Stimulated activated CD4-positive, alpha-beta T cell treated with anti-CD3 and anti-CD28 coated beads, Interleukin-2, amount 100 ng/mL, for 48 hours (primary cell): Measurements from ENCODE around the gene CRELD2.

Source experiments
- DNase-seq, 2 donors: peaks; one replicate each; pipeline ENCODE4 v3.0.0-alpha.2; 2020

Gene CRELD2

GRCh38 chr22:49948116-49948957 lies 29.9 kb downstream of the CRELD2 start:
- no peak for DNase-seq

DNA sequence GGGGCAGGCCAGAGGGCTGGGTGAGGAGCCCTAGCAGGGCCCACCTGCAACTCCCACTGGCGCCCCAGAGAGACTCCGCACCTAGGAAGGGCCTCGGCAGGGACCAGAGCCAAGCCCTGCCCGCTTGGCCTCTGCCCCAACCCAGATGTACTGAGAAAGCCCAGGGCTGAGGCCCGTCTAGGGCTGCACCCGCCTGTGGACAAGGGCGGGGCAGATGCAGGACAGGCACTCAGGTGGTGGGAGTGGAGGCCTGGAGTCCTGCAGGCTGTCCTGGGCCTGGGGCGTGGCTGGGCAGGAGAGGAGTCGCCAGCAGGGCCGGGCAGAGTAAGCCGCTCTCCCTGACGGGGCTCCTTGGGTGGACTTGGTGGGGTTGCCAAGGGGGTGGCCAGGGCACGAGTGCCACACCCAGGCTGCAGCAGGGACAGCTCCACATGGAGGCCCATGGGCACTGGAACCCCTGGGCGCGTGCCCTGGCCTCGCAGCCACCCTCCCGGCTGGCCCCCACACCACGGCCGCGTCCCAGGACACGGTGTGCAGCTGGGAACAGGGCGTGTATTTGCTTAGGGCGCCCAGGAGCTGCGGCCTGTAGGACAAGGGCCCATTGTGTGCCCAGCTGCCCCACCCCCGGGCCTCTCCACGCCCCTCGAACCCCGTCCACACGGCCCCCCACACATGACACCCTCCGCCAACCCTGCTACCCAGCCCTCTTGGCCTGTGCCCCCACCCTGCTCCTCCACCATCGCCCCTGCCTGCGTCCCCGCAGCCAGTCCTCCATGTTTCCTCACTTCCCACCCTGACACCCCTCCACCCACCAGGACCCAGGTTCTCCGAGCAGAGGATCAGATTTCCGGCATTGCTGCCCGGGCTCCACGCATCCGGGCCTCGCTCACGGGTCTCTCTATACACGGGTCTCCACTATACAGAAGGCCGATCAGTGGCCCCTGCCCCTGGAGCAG lies 30.8 kb downstream of the CRELD2 start:
- no peak for DNase-seq

GRCh38 chr22:49949914-49950292 lies 31.5 kb downstream of the CRELD2 start:
- no peak for DNase-seq

DNA sequence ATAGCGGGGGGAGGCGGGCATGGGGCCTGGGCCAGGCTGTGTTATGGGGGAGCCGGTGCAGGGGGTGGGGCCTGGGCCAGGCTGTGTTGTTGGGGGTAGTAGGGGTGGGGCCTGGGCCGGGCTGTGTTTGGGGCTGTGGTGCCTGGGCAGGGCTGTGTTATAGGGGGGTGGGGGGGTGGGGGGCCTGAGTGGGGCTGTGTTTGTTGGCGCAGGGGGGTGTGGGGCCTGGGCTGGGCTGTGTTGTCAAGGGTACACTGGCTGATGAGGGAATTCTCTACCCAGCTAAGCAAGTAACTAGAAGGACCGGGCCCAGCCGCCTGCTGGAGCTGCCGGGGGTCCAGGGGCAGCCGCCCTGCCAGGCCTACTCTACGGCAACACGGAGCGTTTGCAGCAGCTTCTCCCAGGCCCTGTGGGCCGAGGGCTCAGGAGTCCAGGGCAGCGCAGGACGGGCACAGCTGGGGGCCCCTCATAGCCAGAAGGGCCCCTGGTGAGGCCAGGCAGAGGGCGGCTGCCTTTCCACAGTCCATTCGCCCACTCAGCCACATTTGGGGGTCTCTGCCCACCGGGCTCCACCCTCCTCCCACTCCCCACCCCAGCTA lies 32.1 kb downstream of the CRELD2 start:
- DNase-seq, result no peak

DNA sequence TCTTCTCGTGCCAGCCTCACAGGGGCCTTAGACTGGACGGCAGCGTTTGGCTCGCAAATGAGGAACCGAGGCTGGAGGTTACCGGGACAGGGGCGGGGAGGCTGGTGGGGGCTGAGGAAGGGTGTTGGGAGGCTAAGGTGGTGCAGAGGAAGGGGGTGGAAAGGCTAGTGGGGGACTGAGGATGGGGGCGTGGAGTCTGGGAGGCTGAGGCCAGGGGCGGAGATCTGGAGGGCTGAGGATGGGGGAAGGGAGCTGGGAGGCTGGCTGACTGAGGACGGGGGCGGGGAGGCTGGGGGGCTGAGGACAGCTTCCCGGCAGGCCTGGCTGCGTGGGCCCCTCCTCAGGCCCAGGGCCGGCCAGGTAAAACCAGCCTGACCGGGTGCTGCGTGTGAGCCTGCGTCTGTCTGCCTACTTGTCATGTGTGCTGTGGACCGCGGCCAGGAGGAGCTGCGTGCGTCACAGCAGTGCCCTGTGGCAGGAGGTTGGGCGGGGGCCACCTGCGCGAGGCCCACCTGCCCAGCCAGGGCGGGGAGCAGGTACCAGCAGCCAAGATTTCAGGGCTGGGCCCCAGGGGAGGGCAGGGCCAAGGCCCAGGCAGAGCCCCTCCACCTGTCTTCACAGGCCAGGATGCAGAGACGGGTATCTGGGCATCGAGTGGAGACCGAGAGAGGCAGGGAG lies 32.7 kb downstream of the CRELD2 start:
- DNase-seq, result peak in 1 of 2 donors; percentile 67

- DNase-seq, result no peak
Measured at GRCh38 chr22:49951678-49951985, 33.2 kb downstream of the CRELD2 start.

- DNase-seq, result no peak
Measured at GRCh38 chr22:49951986-49952896, 33.8 kb downstream of the CRELD2 start.

GRCh38 chr22:49953027-49953679 lies 34.7 kb downstream of the CRELD2 start:
- DNase-seq, result no peak

- no peak for DNase-seq
Measured at GRCh38 chr22:49953680-49954344, 35.4 kb downstream of the CRELD2 start.

DNA sequence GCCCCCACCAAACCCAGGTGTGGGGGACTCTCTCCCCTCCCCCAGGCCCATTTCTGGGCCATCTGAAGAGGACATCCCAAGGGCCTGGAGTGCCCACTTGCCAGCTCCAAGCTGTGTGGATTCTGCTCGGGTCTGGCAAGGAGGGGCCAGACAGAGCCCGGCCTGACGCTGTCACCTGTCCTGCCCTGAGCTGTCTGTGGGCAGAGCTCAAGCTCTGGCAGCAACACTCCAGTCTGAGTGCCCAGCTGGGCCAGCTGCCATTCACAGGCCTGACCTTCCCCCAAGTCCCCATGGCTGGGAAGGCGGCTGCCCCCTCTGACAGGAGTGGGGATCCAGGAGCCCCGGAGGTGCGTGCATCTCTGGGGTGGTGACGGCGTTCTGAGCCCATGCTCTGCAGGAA lies 35.9 kb downstream of the CRELD2 start:
- DNase-seq, result no peak

- no peak for DNase-seq
Measured at GRCh38 chr22:49954991-49955580, 36.7 kb downstream of the CRELD2 start.

GRCh38 chr22:49955581-49956417 lies 37.4 kb downstream of the CRELD2 start:
- DNase-seq, result no peak

DNA sequence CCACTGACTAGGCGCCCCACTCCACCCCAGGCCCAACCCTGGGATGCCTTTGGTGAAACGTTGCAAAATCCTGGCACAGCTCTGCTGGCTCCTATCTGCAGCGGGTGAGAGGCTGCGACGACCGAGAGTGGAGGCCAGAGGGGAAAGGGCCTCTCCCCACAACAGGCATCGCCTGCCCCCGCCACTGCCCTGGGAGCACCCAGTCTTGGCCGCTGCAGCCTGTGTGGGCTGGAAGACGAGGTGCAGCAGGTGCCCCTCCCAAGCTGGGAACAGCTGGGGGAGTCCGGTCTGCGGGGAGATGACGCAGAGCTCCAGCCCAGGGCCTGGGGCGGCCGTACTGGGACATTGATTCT lies 38.0 kb downstream of the CRELD2 start:
- DNase-seq, result no peak

- DNase-seq, result no peak
Measured at GRCh38 chr22:49956914-49957825, 38.7 kb downstream of the CRELD2 start.

DNA sequence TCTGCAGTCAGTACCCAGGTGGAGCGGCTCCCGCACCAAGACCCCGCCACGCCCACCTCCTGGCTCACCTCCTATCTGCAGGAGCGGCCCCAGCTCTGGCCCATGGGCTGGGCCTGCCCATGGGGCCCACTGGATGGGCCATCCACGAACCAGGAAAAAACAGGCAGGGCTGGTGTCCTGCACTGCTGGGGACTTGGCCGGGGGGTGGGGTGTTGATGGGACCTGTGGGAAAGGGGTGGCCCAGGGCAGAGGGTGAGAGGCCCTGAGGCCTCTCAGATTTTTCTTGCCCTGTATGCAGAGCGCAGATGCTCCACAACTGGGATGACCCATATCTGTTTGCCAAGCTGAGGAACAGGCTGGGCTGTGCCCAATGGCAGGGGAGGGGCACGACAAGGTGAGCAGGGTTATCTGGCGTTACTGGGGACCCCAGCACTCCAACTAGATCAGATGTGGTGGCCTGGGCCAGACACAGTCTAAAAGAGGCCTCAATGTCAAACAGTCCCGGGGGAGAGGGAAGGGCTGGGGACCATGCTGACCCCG lies 39.5 kb downstream of the CRELD2 start:
- DNase-seq, result no peak

DNA sequence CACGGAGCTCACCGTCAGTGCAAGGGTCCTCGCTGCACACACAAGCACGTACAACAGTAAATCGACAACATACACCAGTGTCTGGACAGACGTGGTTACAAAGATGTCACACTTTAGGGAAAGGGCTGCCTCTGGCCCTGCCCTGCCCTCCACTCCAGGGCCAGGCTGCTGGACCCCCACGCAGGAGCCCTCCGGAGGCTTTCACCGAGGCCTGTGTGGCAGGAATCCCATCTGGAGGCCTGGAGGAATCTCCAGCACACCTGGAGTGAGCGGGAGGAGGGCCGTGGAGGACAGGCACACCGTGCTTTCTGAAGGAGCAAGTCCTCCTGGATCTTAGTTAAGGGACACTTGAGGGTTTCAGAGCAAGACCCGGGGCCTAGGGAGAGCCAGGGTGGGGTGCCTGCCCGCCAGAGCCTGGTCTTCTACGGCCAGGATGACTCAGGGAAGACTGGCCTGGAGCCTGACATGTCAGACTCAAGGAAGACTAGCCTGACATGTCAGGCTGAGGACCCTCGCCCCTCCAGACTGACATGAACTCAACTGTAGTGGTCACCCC lies 40.0 kb downstream of the CRELD2 start:
- DNase-seq, result no peak

DNA sequence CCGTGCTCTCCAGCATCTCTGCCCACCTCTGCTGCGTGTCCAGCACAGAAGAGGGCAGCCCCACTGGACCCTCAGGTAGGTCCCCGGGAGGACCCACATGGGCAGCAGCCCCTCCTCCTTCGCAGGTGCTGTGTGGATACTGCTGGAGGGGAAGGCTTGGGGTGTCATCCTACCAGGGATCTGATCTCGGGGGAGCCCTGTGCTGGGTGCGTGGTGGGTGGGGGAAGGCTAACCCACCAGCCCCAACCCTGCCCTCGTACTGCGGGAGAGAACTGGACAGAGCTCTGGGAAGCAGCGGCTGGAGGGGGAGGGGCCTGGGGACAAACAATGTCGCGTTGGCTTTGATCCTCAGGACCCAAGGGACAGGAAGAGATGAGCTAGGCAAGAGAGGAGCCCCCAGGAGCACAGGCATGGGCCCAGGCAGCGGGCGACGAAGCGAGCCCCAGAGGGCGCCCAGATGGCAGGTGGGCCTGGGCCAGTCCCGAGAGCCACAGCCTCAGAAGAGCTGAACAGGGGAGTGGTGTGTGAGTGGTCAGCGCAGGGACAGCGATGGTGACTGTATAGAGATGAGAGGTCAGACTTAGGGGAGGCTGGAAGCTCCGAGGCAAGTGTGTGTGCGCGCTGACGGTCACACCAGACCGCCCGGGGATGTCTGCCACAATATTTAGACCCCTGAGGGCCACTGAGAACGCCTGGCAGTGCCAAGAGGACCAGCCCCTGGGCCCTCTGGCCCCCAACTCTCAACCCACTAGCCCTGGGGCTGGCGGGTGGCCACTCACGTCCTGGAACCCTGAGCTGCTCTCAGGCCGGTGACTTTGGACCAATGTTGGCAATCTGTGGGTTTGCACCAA lies 40.7 kb downstream of the CRELD2 start:
- DNase-seq, result no peak
